Measurements from ENCODE around the gene IL15.

DNA sequence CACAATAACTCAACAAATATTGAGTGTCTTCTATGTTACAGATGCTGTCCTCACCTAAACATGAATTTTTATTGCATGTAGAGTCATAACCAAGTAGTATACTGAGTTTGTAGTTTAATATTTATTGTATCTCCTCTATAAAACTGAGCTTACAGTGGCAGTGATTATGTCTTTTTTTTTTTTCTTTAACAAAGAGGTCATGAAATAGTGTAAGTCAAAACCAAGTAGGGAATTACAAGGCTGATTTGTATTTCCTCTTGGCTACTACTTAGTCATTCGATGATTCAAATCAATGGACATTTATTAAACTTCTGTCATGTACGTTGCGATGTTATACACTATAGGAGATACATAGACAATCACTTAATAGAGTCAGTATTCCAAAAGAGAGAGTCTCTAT, 48.4 kb downstream of the IL15 start:
- TF ChIP-seq, protein P1, sequence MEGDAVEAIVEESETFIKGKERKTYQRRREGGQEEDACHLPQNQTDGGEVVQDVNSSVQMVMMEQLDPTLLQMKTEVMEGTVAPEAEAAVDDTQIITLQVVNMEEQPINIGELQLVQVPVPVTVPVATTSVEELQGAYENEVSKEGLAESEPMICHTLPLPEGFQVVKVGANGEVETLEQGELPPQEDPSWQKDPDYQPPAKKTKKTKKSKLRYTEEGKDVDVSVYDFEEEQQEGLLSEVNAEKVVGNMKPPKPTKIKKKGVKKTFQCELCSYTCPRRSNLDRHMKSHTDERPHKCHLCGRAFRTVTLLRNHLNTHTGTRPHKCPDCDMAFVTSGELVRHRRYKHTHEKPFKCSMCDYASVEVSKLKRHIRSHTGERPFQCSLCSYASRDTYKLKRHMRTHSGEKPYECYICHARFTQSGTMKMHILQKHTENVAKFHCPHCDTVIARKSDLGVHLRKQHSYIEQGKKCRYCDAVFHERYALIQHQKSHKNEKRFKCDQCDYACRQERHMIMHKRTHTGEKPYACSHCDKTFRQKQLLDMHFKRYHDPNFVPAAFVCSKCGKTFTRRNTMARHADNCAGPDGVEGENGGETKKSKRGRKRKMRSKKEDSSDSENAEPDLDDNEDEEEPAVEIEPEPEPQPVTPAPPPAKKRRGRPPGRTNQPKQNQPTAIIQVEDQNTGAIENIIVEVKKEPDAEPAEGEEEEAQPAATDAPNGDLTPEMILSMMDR (conservative IDR thresholded peaks at IDR 0.05 in 1 of 2, IDR thresholded peaks at IDR 0.05 in 1 of 2; ENCODE audit: low read depth in 1 of 2, low read length in 2 of 2) = no peak
- TF ChIP-seq EZH2 (IDR thresholded peaks at IDR 0.05; ENCODE audit: low read length, missing control alignments) = no peak

All from fibroblast of lung (primary cell).